CD4-positive, alpha-beta T cell (primary cell): ENCODE results near the gene FARS2. TPM values are rescaled to one million over a fixed set of nuclear protein-coding genes. Genes with fewer than 3 reads are reported as not detected.

Experiments used
- ATAC-seq: fragments of 200-7000 bp; cut with Tn5 transposase; one replicate; pipeline ENCODE4 v1.10.0; 2022; ENCODE audit warnings: mild to moderate bottlenecking; ENCODE audit not compliant: poor library complexity
- CTCF ChIA-PET: fragments of 350-600 bp; sonication (Branson Sonifier 250); formaldehyde crosslinking; loops from one replicate; lab custom pipeline; 2021; ENCODE audit warnings: antibody characterized with exemption, inconsistent platforms; lab: Charles Lee
- POLR2A ChIA-PET: fragments of 350-600 bp; sonication (Branson Sonifier 250); formaldehyde crosslinking; loops from one replicate; lab custom pipeline; 2021; ENCODE audit warnings: antibody characterized with exemption, inconsistent platforms; lab: Charles Lee
- DNase-seq, 14 experiments: peaks; one replicate each; pipeline ENCODE4 v3.0.0-alpha.2; 2013 to 2020; ENCODE audit warnings: mixed read lengths in 2 of 14
- H3K27ac ChIP-seq, 2 donors: one replicate each; pipeline versions ENCODE4 v1.5.1 to v1.7.0; 2013; ENCODE audit warnings: low read length in 2 of 2, low read depth in 1 of 2, mild to moderate bottlenecking in 1 of 2
- H3K27me3 ChIP-seq, 2 experiments: 1 replicate in 1 of 2; 2 replicates in 1 of 2; pipeline versions ENCODE4 v1.6.1 to v1.7.0; 2013; ENCODE audit warnings: low read length in 2 of 2, control low read depth in 1 of 2, mild to moderate bottlenecking in 1 of 2, moderate library complexity in 1 of 2; ENCODE audit not compliant: insufficient read depth in 2 of 2, control insufficient read depth in 1 of 2
- H3K36me3 ChIP-seq: one replicate; pipeline ENCODE4 v1.6.1; 2013; ENCODE audit warnings: low read length, control low read depth; ENCODE audit not compliant: insufficient read depth
- H3K4me1 ChIP-seq: one replicate; pipeline ENCODE4 v1.6.1; 2013; ENCODE audit warnings: low read length, control low read depth; ENCODE audit not compliant: insufficient read depth
- H3K4me3 ChIP-seq: one replicate; pipeline ENCODE4 v1.5.1; 2013; ENCODE audit warnings: mild to moderate bottlenecking, low read length, moderate library complexity
- H3K9me3 ChIP-seq, 2 experiments: 1 replicate in 1 of 2; 2 replicates in 1 of 2; pipeline versions ENCODE4 v1.6.1 to v1.7.0; 2013; ENCODE audit warnings: low read length in 2 of 2, mild to moderate bottlenecking in 2 of 2, control low read depth in 1 of 2, moderate library complexity in 1 of 2; ENCODE audit not compliant: control insufficient read depth in 1 of 2, insufficient read depth in 1 of 2
- H3K27ac Mint-ChIP-seq: one replicate; pipeline ENCODE4 v1.8.0; 2020; ENCODE audit warnings: mixed read lengths
- H3K27me3 Mint-ChIP-seq: one replicate; pipeline ENCODE4 v1.8.0; 2021; ENCODE audit warnings: mixed read lengths
- H3K36me3 Mint-ChIP-seq: one replicate; pipeline ENCODE4 v1.8.0; 2021; ENCODE audit warnings: low read depth, mixed read lengths
- H3K4me1 Mint-ChIP-seq: one replicate; pipeline ENCODE4 v1.8.0; 2021; ENCODE audit warnings: low read depth, mixed read lengths
- H3K4me3 Mint-ChIP-seq: one replicate; pipeline ENCODE4 v1.8.0; 2020; ENCODE audit warnings: mild to moderate bottlenecking, mixed read lengths
- H3K9me3 Mint-ChIP-seq: one replicate; pipeline ENCODE4 v1.8.0; 2020; ENCODE audit warnings: mixed read lengths
- CTCF ChIP-seq: fragments of 200-600 bp; IDR thresholded peaks from one replicate; pipeline ENCODE4 v1.8.0; 2022; ENCODE audit warnings: antibody characterized with exemption, mild to moderate bottlenecking
- intact Hi-C, 2 experiments: fragments of 100-400 bp; cut with DNase I in 1 of 2; cut with micrococcal nuclease in 1 of 2; formaldehyde crosslinking; loops; one replicate each; pipeline versions ENCODE4 v1.15.1 to v1.9.0; 2023 to 2025; cut with DNase I, micrococcal nuclease
- total RNA-seq, 174 experiments: library from RNA in 2 of 174; stranded (reverse) in 2 of 174; gene quantifications; one replicate each; pipeline ENCODE4 v1.2.3 and lab custom pipeline; 2021 to 2026

FARS2 gene
- total RNA-seq, 2 experiments from 2014 or later: 12.6 to 12.8 TPM

GRCh38 chr6:5295623-5296022 lies 34.3 kb downstream of the FARS2 start:
- intact Hi-C loops: no loop called here
- H3K4me3 ChIP-seq: no peak overlapping the region
- TF ChIP-seq CTCF: no peak
- H3K27me3 ChIP-seq: no peaks in the 10 kb centered on the region
- peaks cover 5% of the 10 kb centered on the region for H3K36me3 Mint-ChIP-seq
- CTCF ChIA-PET: interaction anchor here (1.0 to 1.1 kb wide), 2 partner anchors 7 to 152 kb away, joined by 3 to 4 read pairs; no protein-coding TSS in a partner anchor
- ATAC-seq (no peak), DNase-seq (no peak)
- H3K27ac ChIP-seq: no peak overlapping the region
- no peak overlapping the region for H3K27ac Mint-ChIP-seq
- POLR2A ChIA-PET: no interaction called here
- H3K9me3 Mint-ChIP-seq: no peaks in the 10 kb centered on the region
- no peak overlapping the region for H3K4me3 Mint-ChIP-seq
- peaks cover 59% of the 10 kb centered on the region for H3K4me1 Mint-ChIP-seq
- peaks cover 8% of the 10 kb centered on the region for H3K4me1 ChIP-seq
- H3K27me3 Mint-ChIP-seq: no peaks in the 10 kb centered on the region
- H3K9me3 ChIP-seq: no peaks in the 10 kb centered on the region
- H3K36me3 ChIP-seq: no peaks in the 10 kb centered on the region

- no peak for DNase-seq
- H3K4me3 Mint-ChIP-seq: no peak overlapping the region
- TF ChIP-seq CTCF: no peak
- Histone ChIP-seq H3K4me1 (peaks cover 19% of the 10 kb centered on the region), H3K4me3 (no peak overlapping the region), H3K9me3 (no peaks in the 10 kb centered on the region), H3K27me3 (no peaks in the 10 kb centered on the region), H3K36me3 (no peaks in the 10 kb centered on the region), H3K27ac (no peak overlapping the region)
- no peak for ATAC-seq
- peaks cover 50% of the 10 kb centered on the region for H3K4me1 Mint-ChIP-seq
- intact Hi-C loops: no loop called here
- no peak overlapping the region for H3K27ac Mint-ChIP-seq
- H3K36me3 Mint-ChIP-seq: peaks cover 5% of the 10 kb centered on the region
- no peaks in the 10 kb centered on the region for H3K27me3 Mint-ChIP-seq
- ChIA-PET POLR2A (interaction anchor here (0.7 kb wide), 1 partner anchor 1005 kb away, joined by 3 read pairs; no protein-coding TSS in a partner anchor), CTCF (interaction anchor here (1.4 kb wide), 1 partner anchor 156 kb away, joined by 3 read pairs; no protein-coding TSS in a partner anchor)
- no peaks in the 10 kb centered on the region for H3K9me3 Mint-ChIP-seq
These were observed 39.0 kb downstream of the FARS2 start for GRCh38 chr6:5300206-5300764.

- Histone ChIP-seq H3K27me3 (no peaks in the 10 kb centered on the region), H3K4me1 (peaks cover 19% of the 10 kb centered on the region), H3K4me3 (no peak overlapping the region), H3K27ac (no peak overlapping the region), H3K36me3 (no peaks in the 10 kb centered on the region), H3K9me3 (no peaks in the 10 kb centered on the region)
- intact Hi-C loops: no loop called here
- CTCF ChIA-PET: interaction anchor here (0.6 to 3.0 kb wide), 14 partner anchors 7 to 168 kb away, joined by 3 to 33 read pairs (median 4); partner anchors contain the start of gene LYRM4
- DNase-seq (peak in 3 of 14 experiments; percentile 4 to 10 (median 6)), ATAC-seq (peak; percentile 37)
- Mint-ChIP-seq H3K27me3 (no peaks in the 10 kb centered on the region), H3K27ac (no peak overlapping the region), H3K36me3 (no peaks in the 10 kb centered on the region), H3K4me1 (peaks cover 45% of the 10 kb centered on the region), H3K9me3 (no peaks in the 10 kb centered on the region), H3K4me3 (peak overlapping the region; percentile 6)
- POLR2A ChIA-PET: interaction anchor here (0.6 to 2.2 kb wide), 3 partner anchors 41 to 175 kb away, joined by 3 to 11 read pairs (median 3); partner anchors contain the start of genes FARS2 and LYRM4
- no peak for TF ChIP-seq CTCF
These were observed 41.1 kb downstream of the FARS2 start for GRCh38 chr6:5302220-5302946.
